MM.1S (cell line): ENCODE results near the gene TMEM271.

Experiments
- DNase-seq: peaks from one replicate; pipeline ENCODE4 v3.0.0-alpha.2; 2015
- H2AFZ ChIP-seq: fragments of 300-600 bp; sonication (generic); 2 replicates; pipeline ENCODE4 v1.6.0; 2016; ENCODE audit warnings: antibody characterized with exemption, low read length
- H3F3A ChIP-seq: fragments of 300-600 bp; sonication (generic); 2 replicates; pipeline ENCODE4 v1.6.1; 2016; ENCODE audit warnings: mild to moderate bottlenecking, antibody characterized with exemption, low read length, moderate library complexity, mixed read lengths; ENCODE audit not compliant: insufficient read depth
- H3K27ac ChIP-seq: fragments of 300-600 bp; sonication (generic); 2 replicates; pipeline ENCODE4 v1.5.1; 2016; ENCODE audit warnings: mild to moderate bottlenecking, low read length
- H3K27me3 ChIP-seq: fragments of 300-600 bp; sonication (generic); replicated peaks from 2 replicates; pipeline ENCODE4 v1.6.0; 2016; ENCODE audit warnings: low read length; ENCODE audit not compliant: insufficient read depth
- H3K36me3 ChIP-seq: fragments of 300-600 bp; sonication (generic); replicated peaks from 2 replicates; pipeline ENCODE4 v1.6.1; 2016; ENCODE audit warnings: mild to moderate bottlenecking, low read length, mixed read lengths; ENCODE audit not compliant: insufficient read depth
- H3K4me1 ChIP-seq: fragments of 300-600 bp; sonication (generic); 2 replicates; pipeline ENCODE4 v1.6.1; 2016; ENCODE audit warnings: low read length, mixed read lengths
- H3K4me2 ChIP-seq: fragments of 300-600 bp; sonication (generic); 2 replicates; pipeline ENCODE4 v1.6.0; 2016; ENCODE audit warnings: low read depth, low read length
- H3K4me3 ChIP-seq: fragments of 300-600 bp; sonication (generic); 2 replicates; pipeline ENCODE4 v1.5.1; 2016; ENCODE audit warnings: low read length, mixed read lengths
- H3K79me2 ChIP-seq: fragments of 300-600 bp; sonication (generic); 2 replicates; pipeline ENCODE4 v1.6.1; 2016; ENCODE audit warnings: mixed run types, low read length, mixed read lengths
- H3K9ac ChIP-seq: fragments of 300-600 bp; sonication (generic); 2 replicates; pipeline ENCODE4 v1.6.1; 2016; ENCODE audit warnings: low read length, mixed read lengths
- H3K9me2 ChIP-seq: fragments of 300-600 bp; sonication (generic); replicated peaks from 2 replicates; pipeline ENCODE4 v1.6.1; 2016; ENCODE audit warnings: mild to moderate bottlenecking, low read length, mixed read lengths; ENCODE audit not compliant: insufficient read depth
- H3K9me3 ChIP-seq: fragments of 300-600 bp; sonication (generic); replicated peaks from 2 replicates; pipeline ENCODE4 v1.6.1; 2016; ENCODE audit warnings: mild to moderate bottlenecking, low read length, mixed read lengths; ENCODE audit not compliant: insufficient read depth
- H4K20me1 ChIP-seq: fragments of 300-600 bp; sonication (generic); 2 replicates; pipeline ENCODE4 v1.6.1; 2016; ENCODE audit warnings: mild to moderate bottlenecking, low read length, moderate library complexity, mixed read lengths; ENCODE audit not compliant: insufficient read depth
- CTCF ChIP-seq: fragments of 300-600 bp; sonication (generic); IDR thresholded peaks from 2 replicates; pipeline ENCODE4 v1.5.1; 2016; ENCODE audit warnings: antibody characterized with exemption, low read length, mixed read lengths
- EZH2 ChIP-seq: fragments of 300-600 bp; sonication (generic); optimal IDR thresholded peaks from 2 replicates; pipeline ENCODE3; 2017; ENCODE audit warnings: low read depth, mild to moderate bottlenecking, antibody characterized with exemption, low read length, mixed read lengths
- EZH2phosphoT487 ChIP-seq: fragments of 300-600 bp; sonication (generic); IDR thresholded peaks from 2 replicates; pipeline ENCODE4 v1.6.1; 2018; ENCODE audit warnings: antibody characterized with exemption, low read length

TMEM271 gene

GRCh38 chr4:568962-569361 is 7.1 kb downstream of the TMEM271 start:
- Histone ChIP-seq H3K27me3 (no peaks in the 10 kb centered on the region), H3K27ac (no peak overlapping the region), H3K79me2 (no peaks in the 10 kb centered on the region), H3K4me3 (no peak overlapping the region), H3K9ac (no peak overlapping the region), H3K9me2 (no peaks in the 10 kb centered on the region), H2AFZ (no peak overlapping the region), H3K4me2 (no peak overlapping the region), H3K4me1 (no peaks in the 10 kb centered on the region), H3K36me3 (no peaks in the 10 kb centered on the region), H3K9me3 (no peaks in the 10 kb centered on the region), H4K20me1 (no peaks in the 10 kb centered on the region), H3F3A (no peaks in the 10 kb centered on the region)
- DNase-seq: no peak
- TF ChIP-seq EZH2: no peak
- no peak for TF ChIP-seq EZH2phosphoT487
- no peak for TF ChIP-seq CTCF

GRCh38 chr4:568351-568652 is 7.8 kb downstream of the TMEM271 start:
- Histone ChIP-seq H3K27me3 (no peaks in the 10 kb centered on the region), H3K9me3 (no peaks in the 10 kb centered on the region), H3K4me2 (no peak overlapping the region), H4K20me1 (no peaks in the 10 kb centered on the region), H3K4me1 (no peaks in the 10 kb centered on the region), H3K9ac (no peak overlapping the region), H3K27ac (no peak overlapping the region), H3K9me2 (no peaks in the 10 kb centered on the region), H3K4me3 (no peak overlapping the region), H3K79me2 (no peaks in the 10 kb centered on the region), H3K36me3 (no peaks in the 10 kb centered on the region), H3F3A (no peaks in the 10 kb centered on the region), H2AFZ (no peak overlapping the region)
- TF ChIP-seq EZH2phosphoT487 (no peak), CTCF (no peak), EZH2 (no peak)
- no peak for DNase-seq

- TF ChIP-seq CTCF: no peak
- TF ChIP-seq EZH2: no peak
- TF ChIP-seq EZH2phosphoT487: no peak
- H4K20me1 ChIP-seq: no peaks in the 10 kb centered on the region
- no peak overlapping the region for H3K4me2 ChIP-seq
These were observed 8.4 kb downstream of the TMEM271 start for GRCh38 chr4:567457-568350.

More at GRCh38 chr4:567457-568350, 8.4 kb downstream of the TMEM271 start:
- no peaks in the 10 kb centered on the region for H3K4me1 ChIP-seq
- no peaks in the 10 kb centered on the region for H3K27me3 ChIP-seq
- H3F3A ChIP-seq: no peaks in the 10 kb centered on the region
- H3K9me2 ChIP-seq: no peaks in the 10 kb centered on the region
- no peaks in the 10 kb centered on the region for H3K36me3 ChIP-seq
- H3K4me3 ChIP-seq: no peak overlapping the region
- no peaks in the 10 kb centered on the region for H3K79me2 ChIP-seq
- no peak for DNase-seq
- H3K9me3 ChIP-seq: no peaks in the 10 kb centered on the region
- no peak overlapping the region for H2AFZ ChIP-seq
- H3K9ac ChIP-seq: no peak overlapping the region
- no peak overlapping the region for H3K27ac ChIP-seq
